Liver (tissue), 9 donors: ENCODE data around the gene DMD. TPM values are rescaled to one million over a fixed set of nuclear protein-coding genes. Genes with fewer than 3 reads are reported as not detected.

ENCODE experiments used
- DNase-seq: peaks from one replicate; pipeline ENCODE4 v3.0.0-alpha.2; 2017; ENCODE audit warnings: low spot score
- H3K27ac ChIP-seq, 2 donors: one replicate each; pipeline ENCODE4 v1.7.0; 2013; ENCODE audit warnings: inconsistent platforms in 2 of 2, low read length in 2 of 2, control low read depth in 1 of 2, low read depth in 1 of 2, mild to moderate bottlenecking in 1 of 2
- H3K27me3 ChIP-seq, 4 donors: one replicate each; pipeline versions ENCODE4 v1.6.1 to v1.7.0; 2013; ENCODE audit warnings: low read length in 3 of 4, inconsistent platforms in 1 of 4, mild to moderate bottlenecking in 1 of 4, moderate library complexity in 1 of 4; ENCODE audit not compliant: control insufficient read depth in 4 of 4, insufficient read depth in 4 of 4
- H3K36me3 ChIP-seq, 4 donors: one replicate each; pipeline versions ENCODE4 v1.6.1 to v1.7.0; 2013; ENCODE audit warnings: low read length in 3 of 4, mild to moderate bottlenecking in 3 of 4, low read depth in 1 of 4, moderate library complexity in 1 of 4; ENCODE audit not compliant: control insufficient read depth in 4 of 4, insufficient read depth in 3 of 4
- H3K4me1 ChIP-seq, 4 donors: one replicate each; pipeline versions ENCODE4 v1.6.1 to v1.7.0; 2013; ENCODE audit warnings: low read length in 3 of 4, mild to moderate bottlenecking in 3 of 4, moderate library complexity in 1 of 4; ENCODE audit not compliant: control insufficient read depth in 4 of 4, insufficient read depth in 4 of 4
- H3K4me3 ChIP-seq, 3 donors: one replicate each; pipeline versions ENCODE4 v1.6.1 to v1.7.0; 2013; ENCODE audit warnings: low read length in 3 of 3, control low read depth in 1 of 3, low read depth in 1 of 3, mild to moderate bottlenecking in 1 of 3
- H3K9ac ChIP-seq, 2 donors: one replicate each; pipeline ENCODE4 v1.7.0; 2013; ENCODE audit warnings: low read length in 2 of 2, mild to moderate bottlenecking in 2 of 2, moderate library complexity in 2 of 2, control low read depth in 1 of 2, low read depth in 1 of 2
- H3K9me3 ChIP-seq, 4 donors: one replicate each; pipeline versions ENCODE4 v1.6.1 to v1.7.0; 2013; ENCODE audit warnings: low read length in 3 of 4; ENCODE audit not compliant: control insufficient read depth in 4 of 4
- FOXA1 ChIP-seq: IDR thresholded peaks from 2 replicates; pipeline ENCODE4 v1.6.1; 2016; ENCODE audit warnings: antibody characterized with exemption
- FOXA2 ChIP-seq: IDR thresholded peaks from 2 replicates; pipeline ENCODE4 v1.6.1; 2016; ENCODE audit warnings: antibody characterized with exemption
- GABPA ChIP-seq, 2 donors: IDR thresholded peaks in 1 of 2; conservative IDR thresholded peaks in 1 of 2; 2 replicates each; pipeline ENCODE4 v1.6.1; 2016; ENCODE audit warnings: antibody characterized with exemption in 2 of 2, mild to moderate bottlenecking in 1 of 2, moderate library complexity in 1 of 2
- HNF4A ChIP-seq, 2 donors: conservative IDR thresholded peaks; 2 replicates each; pipeline ENCODE4 v1.6.1; 2016; ENCODE audit warnings: antibody characterized with exemption in 2 of 2, mild to moderate bottlenecking in 2 of 2
- HNF4G ChIP-seq: IDR thresholded peaks from 2 replicates; pipeline ENCODE4 v1.6.1; 2016; ENCODE audit warnings: antibody characterized with exemption
- JUND ChIP-seq, 2 donors: IDR thresholded peaks; 2 replicates each; pipeline ENCODE4 v1.6.1; 2016; ENCODE audit warnings: antibody characterized with exemption in 2 of 2
- MAX ChIP-seq: IDR thresholded peaks from 2 replicates; pipeline ENCODE4 v1.6.1; 2016; ENCODE audit warnings: antibody characterized with exemption
- NR2F2 ChIP-seq: IDR thresholded peaks from 2 replicates; pipeline ENCODE4 v1.6.1; 2016; ENCODE audit warnings: antibody characterized with exemption
- RAD21 ChIP-seq, 2 donors: IDR thresholded peaks; 2 replicates each; pipeline ENCODE4 v1.6.1; 2016; ENCODE audit warnings: antibody characterized with exemption in 2 of 2, mild to moderate bottlenecking in 2 of 2
- RXRA ChIP-seq, 2 donors: IDR thresholded peaks; 2 replicates each; pipeline ENCODE4 v1.6.1; 2017 to 2018; ENCODE audit warnings: antibody characterized with exemption in 2 of 2, mild to moderate bottlenecking in 1 of 2
- SP1 ChIP-seq: IDR thresholded peaks from 2 replicates; pipeline ENCODE4 v1.6.1; 2018; ENCODE audit warnings: antibody characterized with exemption, mild to moderate bottlenecking
- TAF1 ChIP-seq: conservative IDR thresholded peaks from 2 replicates; pipeline ENCODE4 v1.6.1; 2016; ENCODE audit warnings: antibody characterized with exemption, mild to moderate bottlenecking
- YY1 ChIP-seq: IDR thresholded peaks from 2 replicates; pipeline ENCODE4 v1.6.1; 2016; ENCODE audit warnings: antibody characterized with exemption, mild to moderate bottlenecking
- ZBTB33 ChIP-seq: IDR thresholded peaks from 2 replicates; pipeline ENCODE4 v1.6.1; 2016; ENCODE audit warnings: antibody characterized with exemption
- WGBS: extraction: QIAGEN DNeasy Blood & Tissue Kit; methylation state at CpG from one replicate; pipeline ENCODE4 v1.1.7; 2013; 5-methylcytosine and 5-hydroxymethylcytosine counted together
- polyA plus RNA-seq, 2 donors: library from polyadenylated mRNA; stranded (reverse) in 1 of 2; unstranded in 1 of 2; fragments of 200-250 nt in 1 of 2; fragments of >200 nt in 1 of 2; fragmentation: Nextera tagmentation in 1 of 2; extraction: Ambion mirVana in 1 of 2; gene quantifications; one replicate each; pipeline versions ENCODE4 v1.2.1 to v1.2.3, GENCODE V29; 2013 to 2015
- total RNA-seq, 2 donors: library from RNA; depleted of rRNA; stranded (reverse); fragments of >200 nt; gene quantifications; one replicate each; pipeline ENCODE4 v1.2.3, GENCODE V29; 2014
- TF ChIP-seq, protein P1 (sequence below): IDR thresholded peaks from 2 replicates; pipeline ENCODE4 v1.6.1; 2016; ENCODE audit warnings: antibody characterized with exemption
- TF ChIP-seq, protein P2 (sequence below): fragments of 150-350 bp; IDR thresholded peaks from 2 replicates; pipeline ENCODE4 v1.5.1; 2017; ENCODE audit warnings: improper control_type of control experiment, low read depth, low read length; ENCODE audit not compliant: missing input control
- TF ChIP-seq, protein P3 (sequence below): IDR thresholded peaks from 2 replicates; pipeline ENCODE4 v1.6.1; 2016; ENCODE audit warnings: antibody characterized with exemption, mild to moderate bottlenecking
- donor health status: healthy.
- donor health status: healthy.
- donor health status: healthy.
- donor health status: healthy.
- donor health status: healthy.

Gene DMD
- total and polyA plus RNA-seq, 4 donors: 14.6 to 61.9 (median 23.9) TPM

- no peak overlapping the region for H3K9ac ChIP-seq
- 88% methylated on average over 4 of the region's 4 CpGs for WGBS
- no peak overlapping the region for H3K4me3 ChIP-seq
- H3K27me3 ChIP-seq: peaks cover 0 to 3% (median 0%) of the 10 kb centered on the region in 4 donors
- H3K27ac ChIP-seq: no peak overlapping the region
- H3K36me3 ChIP-seq: no peaks in the 10 kb centered on the region
- no peak for DNase-seq
- H3K9me3 ChIP-seq: no peaks in the 10 kb centered on the region
- no peaks in the 10 kb centered on the region for H3K4me1 ChIP-seq
- TF ChIP-seq JUND (IDR thresholded peaks at IDR 0.05): no peak
- TF ChIP-seq, protein P1, sequence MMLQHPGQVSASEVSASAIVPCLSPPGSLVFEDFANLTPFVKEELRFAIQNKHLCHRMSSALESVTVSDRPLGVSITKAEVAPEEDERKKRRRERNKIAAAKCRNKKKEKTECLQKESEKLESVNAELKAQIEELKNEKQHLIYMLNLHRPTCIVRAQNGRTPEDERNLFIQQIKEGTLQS: no peak
- TF ChIP-seq FOXA2: no peak
- no peak for TF ChIP-seq FOXA1
- TF ChIP-seq, protein P2, sequence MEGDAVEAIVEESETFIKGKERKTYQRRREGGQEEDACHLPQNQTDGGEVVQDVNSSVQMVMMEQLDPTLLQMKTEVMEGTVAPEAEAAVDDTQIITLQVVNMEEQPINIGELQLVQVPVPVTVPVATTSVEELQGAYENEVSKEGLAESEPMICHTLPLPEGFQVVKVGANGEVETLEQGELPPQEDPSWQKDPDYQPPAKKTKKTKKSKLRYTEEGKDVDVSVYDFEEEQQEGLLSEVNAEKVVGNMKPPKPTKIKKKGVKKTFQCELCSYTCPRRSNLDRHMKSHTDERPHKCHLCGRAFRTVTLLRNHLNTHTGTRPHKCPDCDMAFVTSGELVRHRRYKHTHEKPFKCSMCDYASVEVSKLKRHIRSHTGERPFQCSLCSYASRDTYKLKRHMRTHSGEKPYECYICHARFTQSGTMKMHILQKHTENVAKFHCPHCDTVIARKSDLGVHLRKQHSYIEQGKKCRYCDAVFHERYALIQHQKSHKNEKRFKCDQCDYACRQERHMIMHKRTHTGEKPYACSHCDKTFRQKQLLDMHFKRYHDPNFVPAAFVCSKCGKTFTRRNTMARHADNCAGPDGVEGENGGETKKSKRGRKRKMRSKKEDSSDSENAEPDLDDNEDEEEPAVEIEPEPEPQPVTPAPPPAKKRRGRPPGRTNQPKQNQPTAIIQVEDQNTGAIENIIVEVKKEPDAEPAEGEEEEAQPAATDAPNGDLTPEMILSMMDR: no peak
- TF ChIP-seq ZBTB33: no peak
- no peak for TF ChIP-seq HNF4A (conservative IDR thresholded peaks at IDR 0.05)
- TF ChIP-seq SP1: no peak
- TF ChIP-seq NR2F2: no peak
- TF ChIP-seq MAX: no peak
Observed at GRCh38 chrX:32041181-32041580, 1170.2 kb downstream of the DMD start.

- peaks cover 0 to 2% (median 0%) of the 10 kb centered on the region in 4 donors for H3K9me3 ChIP-seq
- WGBS: 92% methylated on average over 3 of the region's 3 CpGs
- H3K27ac ChIP-seq: no peak overlapping the region
- H3K9ac ChIP-seq: no peak overlapping the region
- H3K4me1 ChIP-seq: no peaks in the 10 kb centered on the region
- H3K27me3 ChIP-seq: no peaks in the 10 kb centered on the region
- DNase-seq: no peak
- H3K4me3 ChIP-seq: no peak overlapping the region
- H3K36me3 ChIP-seq: no peaks in the 10 kb centered on the region
- TF ChIP-seq FOXA1: no peak
- TF ChIP-seq TAF1: no peak
- TF ChIP-seq SP1: no peak
- TF ChIP-seq GABPA (IDR thresholded peaks at IDR 0.05 in 1 of 2, conservative IDR thresholded peaks at IDR 0.05 in 1 of 2): no peak
- no peak for TF ChIP-seq RAD21 (IDR thresholded peaks at IDR 0.05)
- TF ChIP-seq RXRA (IDR thresholded peaks at IDR 0.05): no peak
- TF ChIP-seq YY1: no peak
- TF ChIP-seq, protein P3, sequence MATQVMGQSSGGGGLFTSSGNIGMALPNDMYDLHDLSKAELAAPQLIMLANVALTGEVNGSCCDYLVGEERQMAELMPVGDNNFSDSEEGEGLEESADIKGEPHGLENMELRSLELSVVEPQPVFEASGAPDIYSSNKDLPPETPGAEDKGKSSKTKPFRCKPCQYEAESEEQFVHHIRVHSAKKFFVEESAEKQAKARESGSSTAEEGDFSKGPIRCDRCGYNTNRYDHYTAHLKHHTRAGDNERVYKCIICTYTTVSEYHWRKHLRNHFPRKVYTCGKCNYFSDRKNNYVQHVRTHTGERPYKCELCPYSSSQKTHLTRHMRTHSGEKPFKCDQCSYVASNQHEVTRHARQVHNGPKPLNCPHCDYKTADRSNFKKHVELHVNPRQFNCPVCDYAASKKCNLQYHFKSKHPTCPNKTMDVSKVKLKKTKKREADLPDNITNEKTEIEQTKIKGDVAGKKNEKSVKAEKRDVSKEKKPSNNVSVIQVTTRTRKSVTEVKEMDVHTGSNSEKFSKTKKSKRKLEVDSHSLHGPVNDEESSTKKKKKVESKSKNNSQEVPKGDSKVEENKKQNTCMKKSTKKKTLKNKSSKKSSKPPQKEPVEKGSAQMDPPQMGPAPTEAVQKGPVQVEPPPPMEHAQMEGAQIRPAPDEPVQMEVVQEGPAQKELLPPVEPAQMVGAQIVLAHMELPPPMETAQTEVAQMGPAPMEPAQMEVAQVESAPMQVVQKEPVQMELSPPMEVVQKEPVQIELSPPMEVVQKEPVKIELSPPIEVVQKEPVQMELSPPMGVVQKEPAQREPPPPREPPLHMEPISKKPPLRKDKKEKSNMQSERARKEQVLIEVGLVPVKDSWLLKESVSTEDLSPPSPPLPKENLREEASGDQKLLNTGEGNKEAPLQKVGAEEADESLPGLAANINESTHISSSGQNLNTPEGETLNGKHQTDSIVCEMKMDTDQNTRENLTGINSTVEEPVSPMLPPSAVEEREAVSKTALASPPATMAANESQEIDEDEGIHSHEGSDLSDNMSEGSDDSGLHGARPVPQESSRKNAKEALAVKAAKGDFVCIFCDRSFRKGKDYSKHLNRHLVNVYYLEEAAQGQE: no peak
- no peak for TF ChIP-seq FOXA2
- no peak for TF ChIP-seq JUND (IDR thresholded peaks at IDR 0.05)
- no peak for TF ChIP-seq HNF4G
- TF ChIP-seq, protein P1: no peak
- no peak for TF ChIP-seq NR2F2
- TF ChIP-seq HNF4A (conservative IDR thresholded peaks at IDR 0.05): no peak
Observed at GRCh38 chrX:32026772-32027171, 1184.6 kb downstream of the DMD start.
